H9 (cell line): Measurements from ENCODE around the gene APOL2. TPM values are rescaled to one million over a fixed set of nuclear protein-coding genes. Genes with fewer than 3 reads are reported as not detected.

Source experiments
- DNase-seq: peaks from one replicate; pipeline ENCODE4 v3.0.0-alpha.2; 2017
- H2AFZ ChIP-seq: one replicate; pipeline ENCODE4 v1.6.1; 2013; ENCODE audit warnings: mild to moderate bottlenecking, low read length, control low read depth, moderate library complexity
- H2AK5ac ChIP-seq: 2 replicates; pipeline ENCODE4 v1.6.1; 2013; ENCODE audit warnings: low read length, control low read depth, mixed read lengths; ENCODE audit not compliant: insufficient read length
- H2BK120ac ChIP-seq: one replicate; pipeline ENCODE4 v1.6.1; 2013; ENCODE audit warnings: low read depth, mild to moderate bottlenecking, low read length, control low read depth, inconsistent platforms; ENCODE audit not compliant: poor library complexity, severe bottlenecking
- H2BK12ac ChIP-seq: 2 replicates; pipeline ENCODE4 v1.6.1; 2013; ENCODE audit warnings: low read length, control low read depth, mixed read lengths, low read depth; ENCODE audit not compliant: insufficient read length
- H2BK15ac ChIP-seq: 2 replicates; pipeline ENCODE4 v1.6.1; 2013; ENCODE audit warnings: low read depth, low read length, control low read depth
- H2BK20ac ChIP-seq: one replicate; pipeline ENCODE4 v1.6.1; 2013; ENCODE audit warnings: low read depth, mild to moderate bottlenecking, low read length, control low read depth, inconsistent platforms; ENCODE audit not compliant: poor library complexity, severe bottlenecking
- H2BK5ac ChIP-seq: 2 replicates; pipeline ENCODE4 v1.6.1; 2013; ENCODE audit warnings: low read length, control low read depth, mixed read lengths; ENCODE audit not compliant: insufficient read length
- H3K14ac ChIP-seq: 2 replicates; pipeline ENCODE4 v1.6.1; 2013; ENCODE audit warnings: low read length, control low read depth; ENCODE audit not compliant: insufficient read depth
- H3K18ac ChIP-seq: 2 replicates; pipeline ENCODE4 v1.6.1; 2013; ENCODE audit warnings: low read depth, mild to moderate bottlenecking, mixed read lengths, low read length, control low read depth; ENCODE audit not compliant: insufficient read length
- H3K23ac ChIP-seq: 2 replicates; pipeline ENCODE4 v1.6.1; 2013; ENCODE audit warnings: low read length, control low read depth, mixed read lengths, low read depth; ENCODE audit not compliant: insufficient read length
- H3K23me2 ChIP-seq: 2 replicates; pipeline ENCODE4 v1.6.1; 2013; ENCODE audit warnings: low read depth, mild to moderate bottlenecking, mixed read lengths, low read length, control low read depth; ENCODE audit not compliant: insufficient read length, poor library complexity, severe bottlenecking
- H3K27ac ChIP-seq: 2 replicates; pipeline ENCODE4 v1.5.1; 2013; ENCODE audit warnings: low read length, control low read depth, mixed read lengths, low read depth; ENCODE audit not compliant: insufficient read length
- H3K27me3 ChIP-seq: 2 replicates; pipeline ENCODE4 v1.6.1; 2013; ENCODE audit warnings: low read length, control low read depth, inconsistent platforms; ENCODE audit not compliant: insufficient read depth
- H3K4ac ChIP-seq: 2 replicates; pipeline ENCODE4 v1.6.1; 2013; ENCODE audit warnings: low read depth, mild to moderate bottlenecking, control low read depth, inconsistent platforms, low read length, moderate library complexity
- H3K4me1 ChIP-seq: 2 replicates; pipeline ENCODE4 v1.6.1; 2013; ENCODE audit warnings: low read length, control low read depth, inconsistent platforms; ENCODE audit not compliant: insufficient read depth
- H3K4me2 ChIP-seq: 2 replicates; pipeline ENCODE4 v1.6.1; 2013; ENCODE audit warnings: low read length, control low read depth, mixed read lengths; ENCODE audit not compliant: insufficient read length, insufficient read depth
- H3K56ac ChIP-seq: 2 replicates; pipeline ENCODE4 v1.6.1; 2013; ENCODE audit warnings: low read depth, mild to moderate bottlenecking, mixed read lengths, low read length, control low read depth; ENCODE audit not compliant: insufficient read length
- H3K79me1 ChIP-seq: 2 replicates; pipeline ENCODE4 v1.6.1; 2013; ENCODE audit warnings: low read depth, mild to moderate bottlenecking, moderate library complexity, low read length, control low read depth, inconsistent platforms; ENCODE audit not compliant: insufficient read depth, poor library complexity, severe bottlenecking
- H3K79me2 ChIP-seq: 2 replicates; pipeline ENCODE4 v1.6.1; 2013; ENCODE audit warnings: low read length, control low read depth, inconsistent platforms; ENCODE audit not compliant: insufficient read depth
- H3K9ac ChIP-seq: 2 replicates; pipeline ENCODE4 v1.6.1; 2013; ENCODE audit warnings: low read length, control low read depth, mixed read lengths; ENCODE audit not compliant: insufficient read length; ENCODE audit errors: extremely low read depth
- H3K9me3 ChIP-seq: one replicate; pipeline ENCODE4 v1.6.1; 2013; ENCODE audit warnings: low read depth, low read length, inconsistent platforms; ENCODE audit not compliant: control insufficient read depth
- H3T11ph ChIP-seq: one replicate; pipeline ENCODE4 v1.6.1; 2013; ENCODE audit warnings: mild to moderate bottlenecking, low read length, control low read depth, inconsistent platforms
- H4K20me1 ChIP-seq: one replicate; pipeline ENCODE4 v1.6.1; 2013; ENCODE audit not compliant: control insufficient read depth, insufficient read length, insufficient read depth
- H4K5ac ChIP-seq: 2 replicates; pipeline ENCODE4 v1.6.1; 2013; ENCODE audit warnings: low read depth, mild to moderate bottlenecking, mixed read lengths, low read length, control low read depth; ENCODE audit not compliant: insufficient read length
- H4K8ac ChIP-seq: replicated peaks from 2 replicates; pipeline ENCODE4 v1.6.1; 2013; ENCODE audit warnings: low read length, control low read depth, mixed read lengths, low read depth; ENCODE audit not compliant: insufficient read length
- H4K91ac ChIP-seq: 2 replicates; pipeline ENCODE4 v1.6.1; 2013; ENCODE audit warnings: low read depth, mild to moderate bottlenecking, moderate library complexity, mixed read lengths, low read length, control low read depth; ENCODE audit not compliant: insufficient read length
- H3K27ac Mint-ChIP-seq, 3 experiments: 2 replicates in 2 of 3; 3 replicates in 1 of 3; pipeline ENCODE4 v1.8.0; 2020 to 2021; ENCODE audit warnings: mixed read lengths in 3 of 3, mild to moderate bottlenecking in 1 of 3, moderate library complexity in 1 of 3
- H3K27me3 Mint-ChIP-seq: 2 replicates; pipeline ENCODE4 v1.8.0; 2021; ENCODE audit warnings: low read depth, mild to moderate bottlenecking, moderate library complexity, mixed read lengths
- H3K36me3 Mint-ChIP-seq, 3 experiments: 2 replicates in 2 of 3; 3 replicates in 1 of 3; pipeline ENCODE4 v1.8.0; 2020 to 2021; ENCODE audit warnings: low read depth in 3 of 3, mixed read lengths in 3 of 3; ENCODE audit not compliant: insufficient read depth in 1 of 3
- H3K4me1 Mint-ChIP-seq, 2 experiments: 2 replicates each; pipeline ENCODE4 v1.8.0; 2020; ENCODE audit warnings: mixed read lengths in 2 of 2
- H3K4me3 Mint-ChIP-seq, 2 experiments: 2 replicates in 1 of 2; 3 replicates in 1 of 2; pipeline ENCODE4 v1.8.0; 2020 to 2021; ENCODE audit warnings: mild to moderate bottlenecking in 2 of 2, mixed read lengths in 2 of 2, moderate library complexity in 1 of 2
- H3K9me3 Mint-ChIP-seq, 2 experiments: 2 replicates in 1 of 2; 3 replicates in 1 of 2; pipeline ENCODE4 v1.8.0; 2020; ENCODE audit warnings: mild to moderate bottlenecking in 2 of 2, mixed read lengths in 2 of 2, moderate library complexity in 1 of 2
- CTCF ChIP-seq: fragments of 200-600 bp; sonication (generic); conservative IDR thresholded peaks from 3 replicates; pipeline ENCODE4 v1.8.0; 2021; ENCODE audit warnings: antibody characterized with exemption, mild to moderate bottlenecking
- WGBS: extraction: QIAGEN DNeasy Blood & Tissue Kit; methylation state at CpG from one replicate; pipeline ENCODE4 v1.1.7; 2013; ENCODE audit warnings: missing lambda C conversion rate, low lambda C conversion rate, mixed read lengths; ENCODE audit not compliant: insufficient read length; ENCODE audit errors: extremely low coverage; 5-methylcytosine and 5-hydroxymethylcytosine counted together
- total RNA-seq: library from RNA; stranded (reverse); gene quantifications from 2 replicates; pipeline ENCODE4 v1.2.1, GENCODE V29; 2021

APOL2 gene
- total RNA-seq, 1 experiment from 2014 or later: 15.6 TPM

GRCh38 chr22:36280379-36280778 is 41.1 kb upstream of the APOL2 start:
- H3K9me3 ChIP-seq: no peaks in the 10 kb centered on the region
- H3K14ac ChIP-seq: no peak overlapping the region
- peaks cover 11% of the 10 kb centered on the region in 2 experiments for H3K4me1 Mint-ChIP-seq
- no peak overlapping the region for H3T11ph ChIP-seq
- no peak overlapping the region for H2BK20ac ChIP-seq
- no peaks in the 10 kb centered on the region for H3K23me2 ChIP-seq
- no peak overlapping the region for H4K5ac ChIP-seq
- no peaks in the 10 kb centered on the region for H3K27me3 ChIP-seq
- H3K27ac Mint-ChIP-seq: 0 out of 7 replicates have a peak overlapping the region, but pooled peaks of 1 of the 3 experiments have one; percentile 55
- H2AK5ac ChIP-seq: no peak overlapping the region
- no peak overlapping the region for H2BK120ac ChIP-seq
- H4K8ac ChIP-seq: no peak overlapping the region
- H3K4me1 ChIP-seq: no peaks in the 10 kb centered on the region
- H3K9ac ChIP-seq: no peak overlapping the region
- H3K9me3 Mint-ChIP-seq: no peaks in the 10 kb centered on the region
- no peak overlapping the region for H2AFZ ChIP-seq
- H2BK5ac ChIP-seq: no peak overlapping the region
- no peaks in the 10 kb centered on the region for H3K79me2 ChIP-seq
- no peak overlapping the region for H3K18ac ChIP-seq
- no peak overlapping the region for H2BK15ac ChIP-seq
- no peaks in the 10 kb centered on the region for H3K79me1 ChIP-seq
- H4K20me1 ChIP-seq: no peaks in the 10 kb centered on the region
- H2BK12ac ChIP-seq: no peak overlapping the region
- H3K56ac ChIP-seq: no peak overlapping the region
- no peak overlapping the region for H3K27ac ChIP-seq
- no peak overlapping the region for H3K4me3 Mint-ChIP-seq
- peaks cover 21 to 54% (median 43%) of the 10 kb centered on the region in 3 experiments; a peak in 6 of 7 replicates for H3K36me3 Mint-ChIP-seq
- no peak overlapping the region for H3K4ac ChIP-seq
- H3K27me3 Mint-ChIP-seq: no peaks in the 10 kb centered on the region
- H3K23ac ChIP-seq: no peak overlapping the region
- DNase-seq: no peak
- no peak overlapping the region for H4K91ac ChIP-seq
- no peak overlapping the region for H3K4me2 ChIP-seq
- TF ChIP-seq CTCF: no peak
- WGBS: no CpG with 5 or more reads among the region's 8 CpGs
